ENCODE data around the gene SUPT4H1.
A peak's percentile ranks its signal among the peaks of the same experiment; 100 is the strongest.

The SUPT4H1 gene

GRCh38 chr17:58307468-58308172 lies 44.4 kb downstream of the SUPT4H1 start:
- no peak overlapping the region for H3K4me3 ChIP-seq (replicated peaks in 1 of 2; ENCODE audit: low read depth in 2 of 2, low read length in 2 of 2)
- TF ChIP-seq CTCF (IDR thresholded peaks at IDR 0.05; ENCODE audit: low read depth, low read length): no peak
- DNase-seq (ENCODE audit: low read depth in 2 of 2): no peak

DNA sequence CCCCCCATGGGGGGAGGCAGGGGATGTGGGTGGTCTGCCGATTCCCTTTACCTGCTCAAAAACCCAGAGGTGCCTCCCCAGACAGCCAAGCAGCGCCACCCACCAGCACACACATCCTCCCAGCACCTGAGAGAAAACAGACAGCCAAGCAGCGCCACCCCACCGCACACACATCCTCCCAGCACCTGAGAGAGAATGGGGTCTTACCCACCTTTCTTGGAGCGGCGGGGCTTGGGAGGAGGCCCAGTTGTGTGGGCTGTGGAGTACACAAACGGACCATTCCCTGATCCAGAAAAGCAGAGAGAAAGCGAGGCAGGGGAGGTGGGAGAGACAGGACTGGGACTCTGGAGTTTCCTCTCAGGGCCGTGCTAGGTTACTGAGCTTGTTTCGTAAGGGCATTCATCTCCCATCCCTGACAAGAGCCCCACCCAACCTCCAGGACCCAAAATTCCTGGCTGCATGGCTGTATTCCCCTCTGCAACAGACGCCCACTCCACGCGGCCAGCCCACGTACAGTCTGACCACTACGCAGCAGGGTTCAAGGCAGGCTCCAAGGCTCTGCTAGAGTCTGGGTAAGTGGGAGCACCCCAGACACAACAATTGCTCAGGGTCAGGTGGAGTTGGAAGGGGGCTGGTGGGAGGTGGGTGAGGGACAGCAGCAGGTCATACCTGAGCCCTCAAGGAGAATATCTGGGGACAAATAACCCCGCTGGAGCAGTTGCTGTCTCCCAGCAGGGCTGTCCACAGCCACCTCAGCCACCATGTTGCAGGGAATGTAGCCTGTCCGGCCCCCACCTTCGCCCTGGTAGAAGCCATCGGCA lies 45.7 kb downstream of the SUPT4H1 start:
- TF ChIP-seq CTCF (IDR thresholded peaks at IDR 0.05; ENCODE audit: low read depth, low read length): no peak
- DNase-seq (ENCODE audit: low read depth in 2 of 2): no peak
- H3K4me3 ChIP-seq (replicated peaks in 1 of 2; ENCODE audit: low read depth in 2 of 2, low read length in 2 of 2): no peak overlapping the region

DNA sequence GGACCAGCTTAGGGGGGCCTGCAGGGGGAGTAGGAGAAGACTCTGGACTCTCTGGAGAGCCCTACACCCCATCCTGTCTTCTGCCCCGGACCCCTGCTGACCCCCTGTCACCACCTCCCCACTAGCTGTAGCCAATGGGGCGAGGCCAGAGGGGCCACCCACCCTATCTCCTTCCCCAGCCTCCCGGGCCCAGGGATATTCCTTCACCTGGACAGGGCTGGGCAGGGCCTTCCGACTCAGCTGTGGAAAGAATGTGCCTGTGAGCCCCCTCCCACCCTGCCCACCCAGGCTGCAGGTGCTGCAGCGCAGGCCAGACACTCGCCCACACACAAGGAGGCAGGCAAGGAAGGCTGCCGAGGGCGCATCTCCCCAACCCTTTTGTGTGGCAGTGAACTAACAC lies 46.4 kb downstream of the SUPT4H1 start:
- no peak for TF ChIP-seq CTCF (IDR thresholded peaks at IDR 0.05; ENCODE audit: low read depth, low read length)
- no peak overlapping the region for H3K4me3 ChIP-seq (replicated peaks in 1 of 2; ENCODE audit: low read depth in 2 of 2, low read length in 2 of 2)
- no peak for DNase-seq (ENCODE audit: low read depth in 2 of 2)

DNA sequence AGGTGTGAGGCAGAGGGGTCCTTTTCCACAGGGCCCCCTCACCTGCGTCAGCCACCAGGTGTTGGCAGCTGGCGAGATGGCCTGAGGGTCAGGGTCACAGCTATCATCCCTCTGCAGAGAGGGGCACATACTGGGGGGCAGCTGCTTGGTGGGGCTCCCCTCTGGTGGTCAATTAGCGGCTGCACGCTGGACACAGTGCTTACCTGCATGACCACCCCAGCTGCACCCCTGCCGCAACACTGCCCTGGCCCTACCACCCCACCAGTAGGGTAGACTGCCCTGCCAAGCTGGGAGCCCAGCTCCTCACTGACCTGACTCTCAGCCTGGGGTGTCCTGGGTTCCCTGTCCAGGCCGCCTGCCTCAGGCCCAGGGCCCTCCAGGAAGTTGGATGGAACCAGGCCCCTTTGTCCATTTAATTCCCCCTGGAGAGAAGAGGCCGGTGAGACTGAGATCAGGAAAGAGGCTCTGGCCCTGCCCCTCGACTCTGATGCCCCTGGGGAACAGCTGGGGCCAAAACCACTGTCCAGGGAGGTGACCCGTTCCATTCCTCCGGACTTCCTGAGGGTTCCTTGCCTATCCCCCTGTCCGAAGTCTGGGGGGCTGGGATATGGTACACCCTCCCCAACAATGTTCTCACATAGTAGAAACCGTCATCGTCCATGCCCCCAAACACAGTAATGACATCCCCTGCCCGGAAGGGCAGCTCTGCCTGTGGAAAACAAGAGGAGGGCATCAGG lies 47.1 kb downstream of the SUPT4H1 start:
- H3K4me3 ChIP-seq (replicated peaks in 1 of 2; ENCODE audit: low read depth in 2 of 2, low read length in 2 of 2): no peak overlapping the region
- DNase-seq (ENCODE audit: low read depth in 2 of 2): no peak
- TF ChIP-seq CTCF (IDR thresholded peaks at IDR 0.05; ENCODE audit: low read depth, low read length): no peak

DNA sequence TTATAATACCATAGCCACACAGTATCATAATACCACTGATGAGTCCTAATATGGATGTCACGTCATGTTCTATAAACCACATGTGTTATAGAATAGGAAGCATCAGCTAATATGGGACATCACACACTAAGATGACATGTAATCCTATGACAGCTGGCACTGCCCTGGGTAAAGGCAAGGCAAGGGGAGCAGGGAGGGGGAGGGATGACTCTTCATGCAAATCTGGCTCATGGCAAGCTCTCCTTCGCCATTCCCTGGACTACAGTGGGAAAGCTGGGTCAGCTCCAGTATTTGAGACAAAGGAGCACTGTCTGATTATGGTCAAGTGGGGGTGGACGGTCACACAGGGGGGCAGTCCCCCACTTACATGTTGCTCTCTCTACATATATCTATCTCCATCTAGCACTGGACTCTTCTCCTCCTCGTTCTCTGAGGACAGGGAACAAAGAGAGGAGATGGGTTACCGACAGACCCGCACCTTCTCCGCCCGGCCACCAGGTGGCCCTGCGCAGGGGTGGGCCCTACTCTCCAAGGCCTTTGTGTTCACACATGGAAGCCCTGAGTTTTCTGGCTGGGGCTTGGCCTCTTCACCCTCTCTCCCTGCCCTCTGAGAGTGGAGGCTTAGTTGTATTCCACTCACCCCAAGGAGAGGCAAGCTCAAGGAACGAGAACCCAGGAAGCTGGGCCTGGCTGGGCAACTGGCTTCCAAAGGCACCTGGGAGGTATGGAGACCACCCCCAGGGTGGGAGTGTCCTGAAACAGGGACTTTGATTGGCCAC lies 47.8 kb downstream of the SUPT4H1 start:
- H3K4me3 ChIP-seq (replicated peaks in 1 of 2; ENCODE audit: low read depth in 2 of 2, low read length in 2 of 2): no peak overlapping the region
- DNase-seq (ENCODE audit: low read depth in 2 of 2): peak; percentile 39 to 52
- peak; percentile 81 for TF ChIP-seq CTCF (IDR thresholded peaks at IDR 0.05; ENCODE audit: low read depth, low read length)

GRCh38 chr17:58302919-58303585 lies 48.9 kb downstream of the SUPT4H1 start:
- no peak overlapping the region for H3K4me3 ChIP-seq (replicated peaks in 1 of 2; ENCODE audit: low read depth in 2 of 2, low read length in 2 of 2)
- no peak for TF ChIP-seq CTCF (IDR thresholded peaks at IDR 0.05; ENCODE audit: low read depth, low read length)
- no peak for DNase-seq (ENCODE audit: low read depth in 2 of 2)
